ENCODE results near the gene TMEM141.

DNA sequence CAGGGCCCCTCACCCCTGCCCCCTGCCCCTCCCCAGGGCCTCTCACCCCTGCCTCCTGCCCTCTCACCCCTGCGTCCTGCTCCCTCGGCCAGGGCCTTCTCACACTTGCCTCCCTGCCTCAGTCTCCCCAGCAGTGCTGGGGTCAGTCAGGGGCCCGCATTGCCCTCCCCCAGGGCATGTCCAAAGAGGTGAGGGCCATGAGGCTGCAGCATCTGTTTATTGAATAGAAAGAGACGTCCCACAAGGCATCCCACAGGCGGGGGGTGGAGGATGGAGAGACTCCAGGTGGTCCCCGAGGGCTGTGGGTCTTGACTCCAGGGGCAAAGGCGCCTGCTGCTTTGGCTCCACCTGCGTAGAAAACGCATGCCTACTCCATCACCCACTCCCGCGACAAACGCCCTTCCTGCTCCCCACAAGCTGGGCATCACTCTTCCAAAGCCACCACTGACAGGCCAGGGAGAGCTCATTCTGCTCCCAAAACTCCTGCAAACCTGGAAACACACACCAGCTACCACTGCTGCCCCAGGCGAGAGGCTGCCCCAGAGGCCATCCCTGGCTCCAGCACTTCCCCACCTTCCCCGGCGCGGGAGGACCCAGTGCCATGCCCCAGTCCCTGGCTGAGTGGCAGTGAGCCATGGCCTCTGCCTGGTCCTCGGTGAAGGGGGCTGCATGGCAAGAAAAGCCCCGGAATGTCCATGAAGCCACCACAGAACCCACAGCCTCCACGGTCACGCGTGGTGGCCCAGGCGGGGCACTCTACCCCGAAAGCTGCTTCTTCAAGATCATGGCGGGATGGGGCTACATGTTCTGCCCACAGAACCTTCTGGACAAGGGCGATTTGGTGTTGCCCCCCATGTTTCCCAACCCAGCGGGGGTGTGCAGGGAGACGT lies 31.5 kb upstream of the TMEM141 start:
- TF ChIP-seq POLR2A (IDR thresholded peaks at IDR 0.05) = no peak
- TF ChIP-seq, protein P1, sequence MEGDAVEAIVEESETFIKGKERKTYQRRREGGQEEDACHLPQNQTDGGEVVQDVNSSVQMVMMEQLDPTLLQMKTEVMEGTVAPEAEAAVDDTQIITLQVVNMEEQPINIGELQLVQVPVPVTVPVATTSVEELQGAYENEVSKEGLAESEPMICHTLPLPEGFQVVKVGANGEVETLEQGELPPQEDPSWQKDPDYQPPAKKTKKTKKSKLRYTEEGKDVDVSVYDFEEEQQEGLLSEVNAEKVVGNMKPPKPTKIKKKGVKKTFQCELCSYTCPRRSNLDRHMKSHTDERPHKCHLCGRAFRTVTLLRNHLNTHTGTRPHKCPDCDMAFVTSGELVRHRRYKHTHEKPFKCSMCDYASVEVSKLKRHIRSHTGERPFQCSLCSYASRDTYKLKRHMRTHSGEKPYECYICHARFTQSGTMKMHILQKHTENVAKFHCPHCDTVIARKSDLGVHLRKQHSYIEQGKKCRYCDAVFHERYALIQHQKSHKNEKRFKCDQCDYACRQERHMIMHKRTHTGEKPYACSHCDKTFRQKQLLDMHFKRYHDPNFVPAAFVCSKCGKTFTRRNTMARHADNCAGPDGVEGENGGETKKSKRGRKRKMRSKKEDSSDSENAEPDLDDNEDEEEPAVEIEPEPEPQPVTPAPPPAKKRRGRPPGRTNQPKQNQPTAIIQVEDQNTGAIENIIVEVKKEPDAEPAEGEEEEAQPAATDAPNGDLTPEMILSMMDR (IDR thresholded peaks at IDR 0.05) = no peak

Data from heart left ventricle (tissue), 13 donors.